ENCODE measurements around the gene CAB39.

CAB39 gene

GRCh38 chr2:230830428-230830827 lies 117.8 kb downstream of the CAB39 start:
- H3K27me3 ChIP-seq (ENCODE audit: insufficient read depth, low read depth): no peaks in the 10 kb centered on the region
- TF ChIP-seq CTCF (conservative IDR thresholded peaks at IDR 0.05; ENCODE audit: low read depth, low read length): no peak

GRCh38 chr2:230840301-230840700 lies 127.7 kb downstream of the CAB39 start:
- no peaks in the 10 kb centered on the region for H3K4me1 ChIP-seq (ENCODE audit: low read depth, poor library complexity, severe bottlenecking)
- no peak for TF ChIP-seq CTCF (conservative IDR thresholded peaks at IDR 0.05; ENCODE audit: low read depth, low read length)
- no peak overlapping the region for H2AFZ ChIP-seq (ENCODE audit: low read depth)
- no peaks in the 10 kb centered on the region for H4K20me1 ChIP-seq (ENCODE audit: insufficient read depth)
- H3K9ac ChIP-seq: no peak overlapping the region
- H3K4me3 ChIP-seq (IDR thresholded peaks at IDR 0.05; ENCODE audit: insufficient read depth, low read depth, low read length): no peak overlapping the region
- no peak overlapping the region for H3K4me2 ChIP-seq
- H3K27ac ChIP-seq: no peak overlapping the region
- H3K27me3 ChIP-seq (ENCODE audit: insufficient read depth, low read depth): no peaks in the 10 kb centered on the region
- H3K79me2 ChIP-seq (ENCODE audit: insufficient read depth, low read depth): no peaks in the 10 kb centered on the region
- H3K36me3 ChIP-seq (ENCODE audit: insufficient read depth): no peaks in the 10 kb centered on the region

More at GRCh38 chr2:230830428-230830827, 117.8 kb downstream of the CAB39 start:
- Histone ChIP-seq H4K20me1 (ENCODE audit: insufficient read depth) (no peaks in the 10 kb centered on the region), H3K9ac (no peak overlapping the region), H3K27ac (no peak overlapping the region), H3K36me3 (ENCODE audit: insufficient read depth) (no peaks in the 10 kb centered on the region), H3K4me1 (ENCODE audit: low read depth, poor library complexity, severe bottlenecking) (no peaks in the 10 kb centered on the region), H2AFZ (ENCODE audit: low read depth) (no peak overlapping the region), H3K79me2 (ENCODE audit: insufficient read depth, low read depth) (no peaks in the 10 kb centered on the region), H3K4me3 (IDR thresholded peaks at IDR 0.05; ENCODE audit: insufficient read depth, low read depth, low read length) (no peak overlapping the region), H3K4me2 (no peak overlapping the region)

- no peak overlapping the region for H3K9ac ChIP-seq
Observed at GRCh38 chr2:230842473-230842872, 129.8 kb downstream of the CAB39 start.

GRCh38 chr2:230843132-230843531 lies 130.5 kb downstream of the CAB39 start:
- Histone ChIP-seq H3K4me2 (no peak overlapping the region), H3K27ac (no peak overlapping the region), H2AFZ (ENCODE audit: low read depth) (no peak overlapping the region), H3K4me1 (ENCODE audit: low read depth, poor library complexity, severe bottlenecking) (peaks cover 15% of the 10 kb centered on the region), H3K27me3 (ENCODE audit: insufficient read depth, low read depth) (no peaks in the 10 kb centered on the region), H4K20me1 (ENCODE audit: insufficient read depth) (no peaks in the 10 kb centered on the region), H3K36me3 (ENCODE audit: insufficient read depth) (no peaks in the 10 kb centered on the region), H3K4me3 (IDR thresholded peaks at IDR 0.05; ENCODE audit: insufficient read depth, low read depth, low read length) (no peak overlapping the region), H3K9ac (no peak overlapping the region), H3K79me2 (ENCODE audit: insufficient read depth, low read depth) (no peaks in the 10 kb centered on the region)
- TF ChIP-seq CTCF (conservative IDR thresholded peaks at IDR 0.05; ENCODE audit: low read depth, low read length): no peak

More at GRCh38 chr2:230842473-230842872, 129.8 kb downstream of the CAB39 start:
- Histone ChIP-seq H3K4me2 (no peak overlapping the region), H3K27ac (no peak overlapping the region), H3K27me3 (ENCODE audit: insufficient read depth, low read depth) (no peaks in the 10 kb centered on the region), H3K36me3 (ENCODE audit: insufficient read depth) (no peaks in the 10 kb centered on the region), H2AFZ (ENCODE audit: low read depth) (no peak overlapping the region), H3K4me3 (IDR thresholded peaks at IDR 0.05; ENCODE audit: insufficient read depth, low read depth, low read length) (no peak overlapping the region), H3K4me1 (ENCODE audit: low read depth, poor library complexity, severe bottlenecking) (peaks cover 9% of the 10 kb centered on the region), H3K79me2 (ENCODE audit: insufficient read depth, low read depth) (no peaks in the 10 kb centered on the region), H4K20me1 (ENCODE audit: insufficient read depth) (no peaks in the 10 kb centered on the region)
- TF ChIP-seq CTCF (conservative IDR thresholded peaks at IDR 0.05; ENCODE audit: low read depth, low read length): no peak
